Medulla oblongata (tissue), 1 donor: ENCODE measurements around the gene NECAB3.

Experiments
- DNase-seq: peaks from one replicate; pipeline ENCODE4 v3.0.0-alpha.2; 2015; ENCODE audit errors: extremely low spot score

NECAB3 gene

GRCh38 chr20:33697129-33697528 lies 22.9 kb upstream of the NECAB3 start:
- DNase-seq = peak; percentile 70

- no peak for DNase-seq
These were observed 22.2 kb upstream of the NECAB3 start for GRCh38 chr20:33696448-33696847.

- DNase-seq = peak; percentile 74
These were observed 20.4 kb upstream of the NECAB3 start for GRCh38 chr20:33694639-33695012.

DNA sequence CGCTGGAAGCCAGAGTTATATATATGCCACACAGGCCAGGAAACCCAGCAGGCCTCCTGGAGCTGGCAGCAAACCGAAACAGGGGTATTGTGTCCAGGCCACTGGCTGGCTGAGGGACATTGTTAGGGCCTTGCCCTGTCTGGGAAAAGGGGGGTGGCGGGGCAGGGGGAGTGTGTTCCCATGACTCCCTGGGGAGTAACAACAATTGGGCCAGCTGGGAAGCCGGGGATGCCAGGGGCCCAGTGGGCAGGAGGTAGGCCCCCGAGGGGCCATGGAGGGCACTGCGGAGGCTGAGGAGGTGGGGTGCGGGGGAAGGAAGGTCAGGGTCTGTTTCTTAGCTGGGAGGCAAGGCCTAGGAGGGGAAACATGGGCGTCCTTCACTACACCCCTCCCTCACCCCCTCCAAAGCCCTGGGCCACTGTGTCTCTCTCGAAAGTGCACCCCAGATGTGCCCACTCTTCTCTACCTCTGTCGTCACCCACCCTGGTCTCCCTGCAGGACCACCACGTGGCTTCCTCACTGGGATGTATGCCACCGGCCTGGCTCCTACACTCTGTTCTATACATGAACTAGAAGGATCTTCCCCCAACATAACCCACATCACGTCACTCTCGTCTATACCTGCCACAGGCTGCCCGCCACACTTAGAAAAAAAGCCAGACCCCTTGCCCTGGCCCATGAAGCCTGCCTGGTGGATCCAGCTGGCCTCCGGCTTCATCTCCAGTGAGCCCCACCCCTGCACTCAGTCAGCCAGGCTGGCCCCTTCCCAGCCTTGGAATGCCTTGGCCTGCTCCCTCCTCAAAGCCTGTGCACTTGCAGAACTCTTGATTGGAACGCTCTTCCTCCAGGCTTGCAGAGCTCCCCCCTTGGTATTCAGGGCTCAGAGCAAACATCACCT lies 19.8 kb upstream of the NECAB3 start:
- DNase-seq = peak; percentile 90

DNA sequence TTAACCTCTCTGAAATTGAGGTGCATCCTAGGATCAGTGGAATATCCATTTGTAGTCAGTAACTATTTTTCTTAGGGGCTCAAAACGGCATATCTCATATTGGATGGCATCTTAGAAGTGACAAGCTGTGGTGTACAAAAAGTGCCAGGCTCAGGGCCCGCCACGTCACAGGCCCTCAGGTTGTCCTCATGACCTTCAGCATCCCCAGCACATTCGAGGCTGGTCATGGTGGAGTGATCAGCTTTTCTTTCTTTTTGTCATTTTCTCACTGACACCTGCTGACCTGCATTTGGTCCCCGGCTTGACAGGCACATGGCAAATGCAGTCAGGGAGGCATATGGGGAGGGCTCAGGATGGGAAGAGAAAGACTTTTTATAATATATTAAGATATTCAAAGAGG lies 19.1 kb upstream of the NECAB3 start:
- peak; percentile 46 for DNase-seq

- DNase-seq = peak; percentile 66
These were observed 15.7 kb upstream of the NECAB3 start for GRCh38 chr20:33689973-33690372.

DNA sequence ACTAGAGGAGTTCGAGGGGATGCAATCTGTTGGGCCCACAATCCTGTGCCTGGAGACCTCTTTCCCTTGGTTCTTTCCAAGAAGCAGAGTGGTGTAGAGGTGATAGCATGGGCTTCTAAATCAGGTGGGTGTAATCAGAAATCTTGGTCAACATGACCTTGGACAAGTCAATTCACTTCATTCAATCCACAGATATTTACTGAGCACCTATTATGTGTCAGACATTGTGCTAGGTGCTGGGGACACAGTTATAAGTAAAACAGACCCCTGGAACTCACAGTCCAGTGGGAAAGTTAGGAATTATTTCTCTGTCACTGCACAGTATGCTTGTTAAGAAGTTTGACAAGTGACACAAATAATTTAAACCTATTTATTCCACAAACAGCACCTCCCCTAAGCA lies 15.3 kb upstream of the NECAB3 start:
- no peak for DNase-seq

DNA sequence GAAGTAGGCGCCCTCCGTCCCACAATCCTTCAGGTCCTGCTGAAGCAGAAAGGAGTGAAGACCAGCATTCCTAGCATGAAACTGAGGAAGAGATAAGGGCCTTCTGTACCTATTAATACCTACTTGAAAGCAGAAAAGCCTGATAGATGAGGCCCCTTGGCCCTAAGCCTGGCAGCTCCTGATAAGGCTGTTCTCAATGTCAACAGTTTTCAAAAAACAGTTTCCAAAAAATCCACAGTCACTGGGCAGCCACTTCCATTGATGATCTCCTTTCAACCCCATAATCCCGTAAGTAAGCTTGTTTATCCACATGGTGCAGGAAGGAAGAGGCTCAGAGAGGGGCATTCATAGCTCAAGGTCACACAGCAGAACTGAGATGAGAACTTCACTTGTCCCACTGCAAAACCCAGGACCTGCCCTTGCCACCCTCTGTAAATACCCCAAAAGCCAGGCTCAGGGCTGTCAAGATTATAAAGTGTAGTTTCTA lies 14.8 kb upstream of the NECAB3 start:
- no peak for DNase-seq

- no peak for DNase-seq
These were observed 14.0 kb upstream of the NECAB3 start for GRCh38 chr20:33687993-33688937.

DNA sequence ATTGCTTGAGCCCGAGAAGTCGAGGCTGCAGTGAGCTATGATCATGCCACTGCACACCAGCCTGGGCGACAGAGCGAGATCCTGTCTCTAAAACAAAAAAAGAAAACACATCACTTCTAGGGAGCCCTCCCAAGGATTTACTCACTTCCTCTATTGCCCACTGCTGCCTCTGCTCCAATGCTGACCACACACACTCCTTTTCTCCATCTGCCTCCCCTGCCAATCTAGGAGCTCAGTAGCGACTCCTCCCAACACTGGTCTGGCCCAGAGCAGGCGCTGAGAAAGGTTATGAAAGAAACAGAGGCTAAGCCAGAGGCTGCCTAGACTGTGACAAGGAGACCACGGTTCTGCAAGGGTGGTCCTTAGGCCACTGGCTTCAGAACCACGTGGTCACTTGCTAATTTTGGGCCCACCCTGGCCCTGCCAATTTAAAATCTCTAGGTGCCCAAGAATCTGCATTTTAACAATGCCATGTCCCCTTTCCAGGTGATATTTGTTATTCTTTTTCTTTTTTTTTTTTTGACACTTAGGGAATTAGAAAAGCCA lies 13.2 kb upstream of the NECAB3 start:
- peak; percentile 42 for DNase-seq

GRCh38 chr20:33686984-33687366 lies 12.7 kb upstream of the NECAB3 start:
- no peak for DNase-seq

GRCh38 chr20:33686100-33686983 lies 12.1 kb upstream of the NECAB3 start, which contains the start of gene E2F1:
Gene E2F1, minus strand, starts transcription at chr20:33686385. Its CDS starts 121 bp downstream, at chr20:33686264.
- peak; percentile 95 for DNase-seq

DNA sequence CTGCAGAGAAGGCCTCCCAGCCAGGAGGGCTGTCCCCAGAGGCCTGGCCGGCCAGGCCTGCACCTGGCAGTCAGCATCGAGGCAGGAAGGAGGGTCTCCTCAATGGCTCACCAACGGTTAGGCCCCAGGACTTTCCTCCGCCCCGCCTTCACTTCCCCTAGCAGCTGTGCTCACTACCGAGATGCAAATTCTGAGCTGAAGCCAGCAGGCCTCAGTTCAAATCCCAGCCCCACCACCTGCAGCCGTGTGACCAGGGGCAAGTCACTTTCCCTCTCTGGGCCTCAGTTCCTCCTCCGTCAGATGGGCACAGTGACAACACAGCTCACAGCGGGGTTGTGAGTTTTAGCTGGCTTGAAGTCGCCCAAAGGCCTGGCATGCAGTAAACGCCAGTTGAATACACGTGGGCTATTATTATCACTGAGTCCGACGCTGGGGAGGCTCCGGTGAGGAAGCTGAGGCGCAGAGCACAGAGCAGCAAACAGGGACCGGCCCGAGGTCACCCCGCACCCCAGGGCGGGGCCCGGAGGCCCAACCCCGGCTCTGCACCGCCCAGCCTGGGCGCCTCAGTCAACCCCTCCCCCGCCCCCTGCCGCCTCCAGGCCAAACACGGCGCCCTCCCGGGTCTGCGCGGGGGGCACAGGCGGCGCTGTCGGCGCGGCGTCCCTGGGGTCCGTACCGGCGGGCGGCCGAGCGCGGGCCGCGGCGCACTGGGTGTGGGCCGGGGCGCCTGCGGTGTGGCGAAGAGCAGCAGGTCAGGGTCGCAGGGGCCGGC lies 11.3 kb upstream of the NECAB3 start:
- DNase-seq = no peak

DNA sequence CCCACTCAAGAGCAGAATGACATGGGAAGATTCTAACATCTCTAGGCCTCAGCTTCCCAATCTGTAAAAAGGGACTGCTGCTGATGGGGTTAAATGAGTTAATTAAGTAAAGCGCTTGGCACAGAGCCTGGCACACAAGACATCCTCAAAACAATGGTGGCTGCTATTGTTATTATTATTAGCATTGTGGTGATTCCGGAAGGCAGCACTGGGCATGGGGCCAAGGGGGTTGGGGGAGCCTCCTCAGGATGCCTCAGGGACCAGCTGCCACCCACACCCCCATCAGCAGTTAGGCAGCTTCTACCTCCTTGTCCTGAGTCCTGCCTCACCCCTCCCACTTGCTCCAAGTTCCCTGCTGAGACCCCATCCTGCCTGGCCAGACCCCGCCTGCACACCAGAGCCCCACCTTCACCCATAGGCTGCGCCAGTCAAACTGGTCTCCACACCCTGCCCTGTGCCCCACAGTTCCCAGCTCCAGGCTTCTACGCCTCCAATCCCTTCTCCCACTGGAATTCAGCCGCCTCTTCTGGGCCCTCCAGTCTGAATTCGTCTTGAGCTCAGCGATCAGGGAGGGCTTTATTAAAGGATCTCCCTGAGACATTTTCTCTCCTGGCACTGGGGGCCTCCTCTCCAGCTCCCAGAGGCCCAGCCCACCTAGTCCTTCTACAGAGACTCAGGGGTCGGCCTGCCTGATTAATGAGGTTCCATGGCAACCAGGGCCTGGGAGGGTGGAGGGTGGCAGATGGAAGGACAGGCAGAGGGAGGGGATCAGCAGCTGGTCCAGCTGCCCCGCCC lies 10.5 kb upstream of the NECAB3 start:
- DNase-seq = no peak

DNA sequence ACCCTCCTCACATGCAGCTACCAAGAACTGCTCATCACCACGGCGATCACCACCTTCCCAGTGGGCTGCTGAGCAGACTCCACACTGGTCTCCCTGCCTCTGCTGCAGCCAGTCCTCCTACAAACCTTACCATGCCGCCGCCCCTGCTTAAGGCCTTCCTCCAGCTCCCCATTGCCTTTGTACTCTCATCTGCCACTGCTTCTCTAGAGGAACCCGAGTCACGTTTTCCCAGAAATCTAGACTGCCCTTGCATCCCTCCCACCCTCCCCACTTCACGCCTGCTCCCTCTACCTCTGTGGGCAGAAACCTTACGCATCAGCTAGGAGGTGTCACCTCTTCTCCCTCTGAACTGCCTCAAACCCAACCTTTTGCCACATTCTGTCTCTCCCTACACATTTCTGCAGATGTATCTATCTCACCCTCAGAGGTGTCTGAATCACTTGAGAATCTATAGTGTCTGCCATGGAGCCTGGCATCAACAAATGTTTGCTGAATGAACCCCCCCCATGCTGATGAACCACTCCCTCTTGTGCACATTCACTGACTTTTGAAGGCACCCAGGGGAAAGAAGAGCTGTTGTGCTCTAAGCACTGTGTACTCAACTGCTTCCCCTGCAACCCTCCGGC lies 7.6 kb upstream of the NECAB3 start:
- DNase-seq = no peak

DNA sequence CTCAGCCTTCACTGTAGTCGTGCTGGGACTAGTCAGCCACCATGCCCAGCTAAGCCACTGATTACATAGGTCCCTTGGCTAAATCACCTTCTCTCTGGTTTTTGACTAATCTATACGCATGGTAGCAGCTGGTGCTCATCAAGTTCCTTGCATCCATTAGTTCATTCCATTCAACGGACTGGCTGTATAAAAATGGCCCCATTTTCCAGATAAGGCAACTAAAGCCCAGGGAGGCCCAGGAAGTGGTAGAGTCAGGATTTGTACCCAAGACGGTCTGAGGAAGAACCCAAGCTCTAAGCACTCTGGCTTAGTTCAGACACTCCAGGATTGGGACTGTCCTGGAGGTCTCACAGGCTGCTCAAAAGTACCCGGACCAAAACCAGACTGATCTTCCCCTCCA lies 7.1 kb upstream of the NECAB3 start:
- DNase-seq = no peak

GRCh38 chr20:33680686-33681085 lies 6.5 kb upstream of the NECAB3 start:
- DNase-seq = no peak

DNA sequence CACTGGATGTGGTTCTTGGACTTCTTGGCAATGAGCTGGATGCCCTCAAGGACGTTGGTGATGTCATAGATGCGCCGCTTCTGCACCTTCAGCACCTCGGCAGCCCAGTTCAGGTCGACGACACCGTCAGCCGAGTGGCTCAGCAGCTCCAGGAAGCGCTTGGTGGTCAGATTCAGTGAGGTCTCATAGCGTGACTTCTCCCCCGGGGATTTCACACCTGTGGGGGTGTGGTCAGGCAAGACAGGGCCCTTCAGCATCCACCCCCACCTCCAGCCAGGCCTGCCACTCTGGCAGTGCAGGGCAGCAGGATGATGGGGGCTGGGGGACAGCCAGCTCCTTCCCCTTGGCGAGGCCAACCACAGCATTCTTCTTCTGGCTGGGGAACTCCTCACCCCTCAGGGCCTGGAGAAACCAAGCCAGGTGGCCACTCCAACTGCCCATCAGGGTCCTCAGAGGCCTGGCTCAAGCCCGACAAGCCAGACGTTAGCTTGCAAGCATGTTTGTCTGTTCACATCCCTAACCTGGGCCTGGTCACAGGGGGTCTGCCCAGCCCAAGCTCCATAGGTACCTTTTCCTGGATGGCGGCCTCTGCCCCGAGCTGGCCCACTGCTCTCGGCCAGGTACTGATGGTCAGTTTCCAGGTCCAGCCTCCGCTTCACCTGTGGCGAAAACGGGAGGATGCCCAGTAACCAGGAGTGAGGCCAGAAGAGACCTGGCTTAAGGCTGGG lies 5.7 kb upstream of the NECAB3 start:
- no peak for DNase-seq
